ENCODE data around the gene HNRNPL.

GRCh38 chr19:38812009-38812840 is 37.6 kb downstream of the HNRNPL start:
- TF ChIP-seq CEBPB (IDR thresholded peaks at IDR 0.05; ENCODE audit: low read depth, low read length) (no peak), SIN3A (conservative IDR thresholded peaks at IDR 0.05 in 1 of 2, IDR thresholded peaks at IDR 0.05 in 1 of 2; ENCODE audit: low read depth in 1 of 2, low read length in 2 of 2) (no peak), CHD2 (IDR thresholded peaks at IDR 0.05; ENCODE audit: low read length) (no peak), TAF1 (IDR thresholded peaks at IDR 0.05; ENCODE audit: low read depth, low read length) (no peak), EZH2 (IDR thresholded peaks at IDR 0.05; ENCODE audit: low read depth, low read length, severe bottlenecking) (no peak), JUND (IDR thresholded peaks at IDR 0.05; ENCODE audit: low read length) (no peak), TAF7 (optimal IDR thresholded peaks at IDR 0.05; ENCODE audit: borderline replicate concordance, low read depth, low read length) (no peak), POLR2A (IDR thresholded peaks at IDR 0.05; ENCODE audit: control extremely low read depth in 1 of 2, low read depth in 2 of 2, low read length in 2 of 2) (no peak)
- TF ChIP-seq, protein P1, sequence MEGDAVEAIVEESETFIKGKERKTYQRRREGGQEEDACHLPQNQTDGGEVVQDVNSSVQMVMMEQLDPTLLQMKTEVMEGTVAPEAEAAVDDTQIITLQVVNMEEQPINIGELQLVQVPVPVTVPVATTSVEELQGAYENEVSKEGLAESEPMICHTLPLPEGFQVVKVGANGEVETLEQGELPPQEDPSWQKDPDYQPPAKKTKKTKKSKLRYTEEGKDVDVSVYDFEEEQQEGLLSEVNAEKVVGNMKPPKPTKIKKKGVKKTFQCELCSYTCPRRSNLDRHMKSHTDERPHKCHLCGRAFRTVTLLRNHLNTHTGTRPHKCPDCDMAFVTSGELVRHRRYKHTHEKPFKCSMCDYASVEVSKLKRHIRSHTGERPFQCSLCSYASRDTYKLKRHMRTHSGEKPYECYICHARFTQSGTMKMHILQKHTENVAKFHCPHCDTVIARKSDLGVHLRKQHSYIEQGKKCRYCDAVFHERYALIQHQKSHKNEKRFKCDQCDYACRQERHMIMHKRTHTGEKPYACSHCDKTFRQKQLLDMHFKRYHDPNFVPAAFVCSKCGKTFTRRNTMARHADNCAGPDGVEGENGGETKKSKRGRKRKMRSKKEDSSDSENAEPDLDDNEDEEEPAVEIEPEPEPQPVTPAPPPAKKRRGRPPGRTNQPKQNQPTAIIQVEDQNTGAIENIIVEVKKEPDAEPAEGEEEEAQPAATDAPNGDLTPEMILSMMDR (IDR thresholded peaks at IDR 0.05; ENCODE audit: control extremely low read depth in 1 of 3, insufficient read depth in 1 of 3, low read depth in 1 of 3, low read length in 3 of 3), result no peak

All from H1 (cell line).